GM12864 (cell line): ENCODE data around the gene KDM4B.

Source experiments
- DNase-seq: peaks from one replicate; pipeline ENCODE4 v3.0.0-alpha.2; 2011; ENCODE audit warnings: low read depth
- H3K4me3 ChIP-seq: 2 replicates; pipeline ENCODE4 v1.5.1; 2011; ENCODE audit warnings: mild to moderate bottlenecking, low read depth, low read length, control low read depth
- CTCF ChIP-seq: IDR thresholded peaks from 2 replicates; pipeline ENCODE4 v1.5.1; 2011; ENCODE audit warnings: low read depth, mild to moderate bottlenecking, moderate library complexity, low read length, control low read depth, inconsistent platforms; ENCODE audit errors: missing control alignments

The KDM4B gene

GRCh38 chr19:5132698-5133651, 164.1 kb downstream of the KDM4B start:
- no peak for DNase-seq
- no peak overlapping the region; the same call in 1 of the 2 replicates for H3K4me3 ChIP-seq
- TF ChIP-seq CTCF, result no peak

GRCh38 chr19:5133986-5134595, 165.2 kb downstream of the KDM4B start:
- no peak for DNase-seq
- TF ChIP-seq CTCF, result no peak
- H3K4me3 ChIP-seq, result no peak overlapping the region

GRCh38 chr19:5134691-5135090, 165.8 kb downstream of the KDM4B start:
- no peak overlapping the region for H3K4me3 ChIP-seq
- no peak for TF ChIP-seq CTCF
- DNase-seq, result no peak

- TF ChIP-seq CTCF, result no peak
- no peak overlapping the region for H3K4me3 ChIP-seq
- no peak for DNase-seq
Observed at GRCh38 chr19:5136073-5136855, 167.4 kb downstream of the KDM4B start.

GRCh38 chr19:5137114-5137513, 168.2 kb downstream of the KDM4B start:
- no peak overlapping the region for H3K4me3 ChIP-seq
- DNase-seq, result no peak
- TF ChIP-seq CTCF, result no peak

- peak; percentile 27 for TF ChIP-seq CTCF
- DNase-seq, result no peak
- no peak overlapping the region for H3K4me3 ChIP-seq
Observed at GRCh38 chr19:5137571-5138124, 168.7 kb downstream of the KDM4B start.
